GM21367 (cell line): Measurements from ENCODE around the gene LRP6.
"Not testable (repeated sequence)": the region's sequence is repeated elsewhere in the genome, so short reads cannot be mapped to it uniquely, and the experiment has no call there.

Experiments used
- ATAC-seq: cut with Tn5 transposase; IDR thresholded peaks from one replicate; pipeline ENCODE4 v1.9.1; 2021; ENCODE audit not compliant: unreplicated experiment

Gene LRP6

DNA sequence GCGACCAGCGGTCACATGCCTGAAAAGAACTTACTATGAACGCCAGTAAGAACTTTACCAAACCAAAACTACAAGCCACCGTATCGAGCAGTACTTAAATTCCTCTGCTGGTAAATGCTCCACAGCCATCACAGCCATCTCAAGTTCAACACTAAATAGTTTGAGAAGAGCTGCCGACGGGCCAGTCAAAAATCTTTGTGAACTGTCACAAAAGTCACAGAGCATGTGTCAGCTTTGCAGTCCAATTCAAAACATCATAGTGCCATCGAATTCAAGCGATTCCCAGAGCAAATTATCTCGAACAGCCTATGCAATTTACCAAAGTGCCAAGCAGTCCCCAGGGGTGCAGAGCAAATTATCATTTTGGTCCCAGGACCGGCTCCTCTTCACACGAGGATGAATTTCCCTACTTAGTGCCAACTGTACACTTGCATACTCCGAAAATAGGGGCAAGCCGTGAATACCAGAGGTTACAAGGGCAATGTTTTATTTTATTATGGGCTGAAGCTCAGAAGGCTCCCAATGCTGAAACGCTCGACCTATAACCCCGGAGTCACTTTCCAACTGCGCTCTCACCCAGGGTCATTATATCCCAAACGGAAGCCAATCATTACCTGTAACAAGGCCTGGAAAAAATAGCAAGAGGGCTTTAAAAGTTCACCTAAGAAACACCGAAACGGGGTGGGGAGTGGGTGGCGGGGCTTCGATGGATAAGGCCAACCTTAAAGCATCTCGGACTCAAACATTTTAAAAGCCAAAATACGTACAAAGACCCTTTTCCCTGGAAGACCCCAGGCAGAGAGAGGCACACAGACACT lies 1.1 kb downstream of the LRP6 start:
- ATAC-seq = no peak

- no peak for ATAC-seq
Measured at GRCh38 chr12:12265035-12265434, 1.8 kb downstream of the LRP6 start.

GRCh38 chr12:12263909-12264308 lies 2.9 kb downstream of the LRP6 start:
- ATAC-seq = no peak

DNA sequence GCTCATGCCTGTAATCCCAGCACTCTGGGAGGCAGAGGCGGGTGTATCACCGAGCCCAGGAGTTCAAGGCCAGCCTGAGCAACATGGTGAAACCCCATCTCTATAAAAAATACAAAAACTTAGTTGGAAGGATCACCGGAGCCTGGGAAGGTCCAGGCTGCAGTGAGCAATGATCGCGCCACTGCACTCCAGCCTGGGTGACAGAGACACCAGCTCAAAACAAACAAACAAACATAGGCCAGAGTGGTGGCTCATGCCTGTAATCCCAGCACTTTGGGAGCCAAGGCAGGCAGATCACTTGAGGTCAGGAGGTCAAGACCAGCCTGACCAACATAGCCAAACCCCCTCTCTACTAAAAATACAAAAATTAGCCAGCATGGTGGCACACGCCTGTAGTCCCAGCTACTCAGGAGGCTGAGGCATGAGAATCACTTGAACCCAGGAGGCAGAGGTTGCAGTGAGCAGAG lies 10.5 kb downstream of the LRP6 start:
- ATAC-seq = not testable (repeated sequence)

GRCh38 chr12:12254553-12254952 lies 12.3 kb downstream of the LRP6 start:
- no peak for ATAC-seq

DNA sequence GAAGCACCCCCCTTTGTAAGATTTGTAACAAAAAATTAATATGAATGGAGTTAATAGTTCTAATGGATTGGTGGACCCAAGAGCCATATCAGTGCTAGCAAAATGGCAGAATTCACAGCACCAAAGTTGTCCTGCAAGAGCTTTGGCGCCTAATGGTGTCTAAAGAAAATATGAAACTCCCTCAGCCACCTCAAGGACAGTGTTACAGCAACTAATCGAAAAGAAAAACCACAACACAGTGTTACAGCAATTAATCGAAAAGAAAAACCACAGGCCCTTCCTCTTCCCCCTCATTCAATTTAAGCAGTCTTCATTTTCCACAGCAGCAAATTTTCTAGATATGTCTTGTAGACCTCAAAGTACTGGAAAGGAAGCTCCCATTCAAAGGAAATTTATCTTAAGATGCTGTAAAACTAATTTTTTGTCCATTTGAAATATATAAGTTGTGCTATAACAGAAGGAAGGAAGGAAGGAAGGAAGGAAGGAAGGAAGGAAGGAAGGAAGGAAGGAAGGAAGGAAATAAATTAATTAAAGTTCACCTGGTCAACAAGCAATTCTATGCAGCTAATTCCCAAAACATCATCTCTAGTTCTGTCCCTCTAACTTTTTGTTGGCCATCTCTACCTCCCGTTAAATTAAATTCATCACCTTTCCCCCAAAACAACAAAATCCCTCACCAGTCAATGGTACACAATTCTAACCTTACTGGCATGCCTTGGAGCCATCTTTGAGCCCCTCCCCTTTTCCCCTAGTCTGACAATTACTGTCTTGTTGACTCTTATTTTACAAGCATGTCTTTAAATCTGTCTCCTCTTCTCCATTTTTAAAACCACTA lies 17.4 kb downstream of the LRP6 start:
- no peak for ATAC-seq

- no peak for ATAC-seq
Measured at GRCh38 chr12:12247584-12247983, 19.3 kb downstream of the LRP6 start.

GRCh38 chr12:12244341-12244740 lies 22.5 kb downstream of the LRP6 start:
- no peak for ATAC-seq

DNA sequence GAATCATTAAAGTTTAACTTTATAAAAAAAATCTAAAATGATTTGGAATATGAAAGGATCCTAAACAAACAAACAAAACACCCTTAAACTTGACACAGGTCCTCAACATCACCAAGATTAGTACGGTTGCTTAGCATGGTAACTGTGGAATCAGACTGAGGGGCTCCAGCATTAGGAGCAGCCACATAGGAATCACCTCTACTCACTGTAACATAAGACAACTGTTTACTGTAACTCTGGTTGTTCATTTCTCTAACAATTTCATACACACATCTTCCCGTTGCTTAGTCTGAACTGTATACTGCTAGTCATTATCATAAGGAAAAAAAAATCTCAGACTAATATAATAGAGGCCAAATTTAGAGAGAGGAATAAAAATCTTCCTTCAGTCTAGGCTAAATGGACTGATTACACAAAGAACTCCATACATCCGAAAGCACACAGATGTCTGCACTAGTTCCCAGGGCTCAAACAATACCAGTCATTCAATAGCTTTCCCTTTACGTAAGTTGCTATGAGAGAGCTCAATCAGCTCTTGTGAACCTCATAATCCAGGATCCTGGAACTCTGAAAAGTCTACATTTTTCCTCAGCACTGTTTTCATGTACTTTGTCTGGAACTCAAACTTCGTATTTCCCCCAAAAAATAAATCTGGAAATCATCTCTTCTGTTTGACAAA lies 26.0 kb downstream of the LRP6 start:
- ATAC-seq = no peak

- ATAC-seq = no peak
Measured at GRCh38 chr12:12239127-12239526, 27.7 kb downstream of the LRP6 start.

DNA sequence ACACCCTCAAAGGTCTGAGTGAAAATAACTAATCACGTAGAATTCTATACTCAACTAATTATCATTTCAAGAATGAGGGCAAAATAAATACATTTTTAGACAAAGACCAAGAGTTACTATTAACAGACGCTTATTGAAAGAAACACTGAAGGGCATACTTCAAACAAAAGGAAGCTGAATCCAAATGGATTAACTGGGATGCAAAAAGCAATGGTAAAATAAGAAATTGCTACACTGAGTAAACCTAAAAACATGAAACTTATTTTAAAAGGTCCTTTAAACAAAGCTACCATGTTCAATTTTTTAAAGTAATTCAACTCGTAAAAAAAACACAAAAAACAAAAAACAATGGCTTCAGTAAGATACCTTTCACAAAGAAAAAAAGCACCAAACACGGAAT lies 28.2 kb downstream of the LRP6 start:
- ATAC-seq = no peak

GRCh38 chr12:12236896-12237295 lies 29.9 kb downstream of the LRP6 start:
- ATAC-seq = no peak

DNA sequence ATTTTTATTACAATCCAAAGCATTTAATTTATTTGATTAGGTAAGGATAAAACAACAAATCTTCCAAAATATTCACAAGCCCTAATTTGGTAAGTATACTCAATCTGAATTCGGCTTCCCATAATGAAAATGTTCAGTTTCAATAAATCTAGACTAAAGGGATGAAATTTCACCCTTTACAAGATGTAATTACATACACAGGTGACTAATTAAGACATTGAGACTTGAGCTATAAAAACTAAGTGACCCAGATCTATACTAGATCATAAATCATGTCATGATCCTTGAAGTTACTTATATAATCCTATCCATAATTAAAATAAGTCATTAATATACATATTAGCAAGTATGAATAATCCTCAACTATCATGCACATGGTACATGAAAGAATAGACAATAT lies 36.6 kb downstream of the LRP6 start:
- ATAC-seq = no peak

GRCh38 chr12:12229556-12230092 lies 37.2 kb downstream of the LRP6 start:
- ATAC-seq = no peak

DNA sequence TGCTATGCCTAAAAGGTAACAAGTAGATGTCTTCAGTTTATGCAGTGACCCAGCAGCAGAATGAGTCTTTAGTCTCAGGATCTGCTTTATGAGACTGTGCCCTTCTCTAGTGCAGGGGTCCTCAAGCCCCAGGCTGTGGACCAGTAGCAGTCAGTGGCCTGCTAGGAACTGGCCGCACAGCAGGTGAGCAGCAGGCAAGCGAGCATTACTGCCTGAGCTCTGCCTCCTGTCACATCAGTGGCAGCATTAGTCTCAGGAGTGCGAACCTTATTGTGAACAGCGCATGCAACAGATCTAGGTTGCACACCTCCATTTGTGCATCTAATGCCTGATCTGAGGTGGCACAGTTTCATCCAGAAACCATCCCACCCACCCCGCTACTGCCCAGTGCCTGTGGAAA lies 38.4 kb downstream of the LRP6 start:
- ATAC-seq = no peak

DNA sequence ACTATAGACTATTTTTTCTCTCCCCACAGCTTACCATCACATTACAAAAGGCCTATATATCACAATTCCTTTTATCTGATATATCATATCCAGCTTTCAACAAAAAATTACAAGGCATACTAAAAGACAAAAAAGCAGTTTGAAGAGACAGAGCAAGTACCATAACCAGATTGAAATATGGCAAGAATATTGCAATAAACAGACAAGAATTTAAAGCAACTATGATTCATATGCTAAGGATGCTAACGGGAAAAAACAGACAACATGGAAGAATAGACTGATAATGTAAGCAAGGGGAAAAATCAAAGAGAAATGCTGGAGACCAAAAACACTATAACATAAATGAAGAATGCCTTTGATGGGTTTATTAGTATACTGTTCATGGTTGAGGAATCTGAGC lies 40.7 kb downstream of the LRP6 start:
- no peak for ATAC-seq

- no peak for ATAC-seq
Measured at GRCh38 chr12:12224240-12224940, 42.5 kb downstream of the LRP6 start.

GRCh38 chr12:12221560-12221959 lies 45.3 kb downstream of the LRP6 start:
- no peak for ATAC-seq

GRCh38 chr12:12219664-12220063 lies 47.2 kb downstream of the LRP6 start:
- ATAC-seq = no peak

- ATAC-seq = no peak
Measured at GRCh38 chr12:12217018-12217359, 49.9 kb downstream of the LRP6 start.
